A673 (cell line): ENCODE results near the gene CDK13. TPM values are rescaled to one million over a fixed set of nuclear protein-coding genes. Genes with fewer than 3 reads are reported as not detected.
A peak's percentile ranks its signal among the peaks of the same experiment; 100 is the strongest.

Experiments
- BruUV-seq: library from RNA; stranded (reverse); fragments of 400-500 nt; replicated peaks from 2 replicates; lab custom pipeline; 2021; lab: Mats Ljungman, UMichigan
- CTCF ChIA-PET: fragments of 300-600 bp; sonication (Branson Sonifier 250); formaldehyde crosslinking; loops from one replicate; lab custom pipeline; 2022; ENCODE audit warnings: antibody characterized with exemption; lab: Charles Lee
- POLR2A ChIA-PET: fragments of 300-600 bp; sonication (Branson Sonifier 250); formaldehyde crosslinking; loops from one replicate; lab custom pipeline; 2022; ENCODE audit warnings: antibody characterized with exemption; ENCODE audit not compliant: low non-redundant PET; lab: Charles Lee
- DNase-seq: peaks from one replicate; pipeline ENCODE4 v3.0.0-alpha.2; 2015; ENCODE audit warnings: low spot score
- H3K27ac ChIP-seq: fragments of 200-600 bp; sonication (generic); 2 replicates; pipeline ENCODE4 v1.5.1; 2016; ENCODE audit warnings: mixed run types, low read depth, mild to moderate bottlenecking, mixed read lengths, antibody characterized with exemption, low read length; ENCODE audit not compliant: poor library complexity, severe bottlenecking
- H3K27me3 ChIP-seq: fragments of 200-600 bp; sonication (generic); replicated peaks from 2 replicates; pipeline ENCODE4 v1.6.1; 2017; ENCODE audit warnings: mixed run types, low read depth, mild to moderate bottlenecking, mixed read lengths, antibody characterized with exemption, low read length; ENCODE audit not compliant: insufficient read depth, poor library complexity
- H3K36me3 ChIP-seq: fragments of 200-600 bp; sonication (generic); 2 replicates; pipeline ENCODE4 v1.6.1; 2016; ENCODE audit warnings: mixed run types, mild to moderate bottlenecking, mixed read lengths, antibody characterized with exemption, low read length; ENCODE audit not compliant: insufficient read depth, poor library complexity, severe bottlenecking
- H3K4me1 ChIP-seq: fragments of 200-600 bp; sonication (generic); 2 replicates; pipeline ENCODE4 v1.6.1; 2017; ENCODE audit warnings: mixed run types, mild to moderate bottlenecking, mixed read lengths, antibody characterized with exemption, low read length; ENCODE audit not compliant: insufficient read depth, poor library complexity, severe bottlenecking
- H3K4me3 ChIP-seq: fragments of 200-600 bp; sonication (generic); 2 replicates; pipeline ENCODE4 v1.5.1; 2016; ENCODE audit warnings: low read depth, mixed run types, mild to moderate bottlenecking, mixed read lengths, low read length; ENCODE audit not compliant: poor library complexity, severe bottlenecking
- H3K9me3 ChIP-seq: fragments of 200-600 bp; sonication (generic); 2 replicates; pipeline ENCODE4 v1.6.1; 2016; ENCODE audit warnings: mixed run types, low read depth, mild to moderate bottlenecking, mixed read lengths, antibody characterized with exemption, low read length; ENCODE audit not compliant: poor library complexity, severe bottlenecking
- CTCF ChIP-seq: fragments of 300-800, 200-600 bp; sonication (generic); conservative IDR thresholded peaks from 2 replicates; pipeline ENCODE4 v1.5.1; 2017; ENCODE audit warnings: low read depth, mild to moderate bottlenecking, antibody characterized with exemption, low read length, moderate library complexity, mixed read lengths
- EZH2 ChIP-seq: fragments of 200-600 bp; sonication (generic); IDR thresholded peaks from 2 replicates; pipeline ENCODE4 v1.6.1; 2017; ENCODE audit warnings: borderline replicate concordance, low read depth, mild to moderate bottlenecking, mixed read lengths, antibody characterized with exemption, low read length; ENCODE audit not compliant: poor library complexity, severe bottlenecking
- intact Hi-C: fragments of 100-400 bp; cut with micrococcal nuclease; formaldehyde crosslinking; loops from one replicate; pipeline ENCODE4 v1.10.0; 2022; ENCODE audit not compliant: unreplicated experiment
- total RNA-seq: library from RNA; stranded (reverse); gene quantifications from 2 replicates; pipeline ENCODE4 v1.2.3, GENCODE V29; 2021

The CDK13 gene
- total RNA-seq, 1 experiment from 2014 or later, result 56.6 TPM

GRCh38 chr7:39952803-39953202 is 2.7 kb downstream of the CDK13 start:
- H3K27ac ChIP-seq, result peak overlapping the region; percentile 98
- TF ChIP-seq CTCF (no peak), EZH2 (no peak)
- ChIA-PET POLR2A (no interaction called here), CTCF (no interaction called here)
- H3K27me3 ChIP-seq, result no peaks in the 10 kb centered on the region
- BruUV-seq, result no TSS peak
- no peaks in the 10 kb centered on the region for H3K9me3 ChIP-seq
- H3K4me1 ChIP-seq, result peaks cover 9% of the 10 kb centered on the region
- intact Hi-C loops, result no loop called here
- peak overlapping the region; percentile 96 for H3K4me3 ChIP-seq
- no peak for DNase-seq
- no peaks in the 10 kb centered on the region for H3K36me3 ChIP-seq

GRCh38 chr7:39954694-39955093 is 4.6 kb downstream of the CDK13 start:
- TSS peak; percentile 0 for BruUV-seq
- no peaks in the 10 kb centered on the region for H3K4me1 ChIP-seq
- no peaks in the 10 kb centered on the region for H3K36me3 ChIP-seq
- H3K27me3 ChIP-seq, result no peaks in the 10 kb centered on the region
- ChIA-PET POLR2A (interaction anchor here (0.6 kb wide), 1 partner anchor 181 kb away, joined by 3 read pairs; no protein-coding TSS in a partner anchor), CTCF (no interaction called here)
- TF ChIP-seq EZH2, result no peak
- no peak for TF ChIP-seq CTCF
- intact Hi-C loops, result no loop called here
- H3K4me3 ChIP-seq, result no peak overlapping the region
- no peak overlapping the region for H3K27ac ChIP-seq
- no peaks in the 10 kb centered on the region for H3K9me3 ChIP-seq
- DNase-seq, result no peak

GRCh38 chr7:39958038-39958437 is 8.0 kb downstream of the CDK13 start:
- Histone ChIP-seq H3K36me3 (no peaks in the 10 kb centered on the region), H3K27me3 (no peaks in the 10 kb centered on the region), H3K4me3 (no peak overlapping the region), H3K9me3 (no peaks in the 10 kb centered on the region), H3K27ac (no peak overlapping the region), H3K4me1 (no peaks in the 10 kb centered on the region)
- intact Hi-C loops, result no loop called here
- ChIA-PET POLR2A (no interaction called here), CTCF (no interaction called here)
- BruUV-seq, result no TSS peak
- no peak for DNase-seq
- TF ChIP-seq EZH2 (no peak), CTCF (no peak)
